Raji (cell line): Measurements from ENCODE around the gene C11orf86.

ENCODE experiments used
- POLR2A ChIP-seq: IDR thresholded peaks from 2 replicates; pipeline ENCODE4 v1.6.1; 2011; ENCODE audit warnings: low read depth, low read length, control low read depth; ENCODE audit not compliant: insufficient read depth

C11orf86 gene

GRCh38 chr11:67002297-67002913, 27.3 kb downstream of the C11orf86 start:
- no peak for TF ChIP-seq POLR2A

- TF ChIP-seq POLR2A: no peak
Observed at GRCh38 chr11:67002921-67003411, 27.9 kb downstream of the C11orf86 start.

- no peak for TF ChIP-seq POLR2A
Observed at GRCh38 chr11:67006029-67006884, 31.2 kb downstream of the C11orf86 start.

GRCh38 chr11:67007126-67007525, 32.0 kb downstream of the C11orf86 start:
- no peak for TF ChIP-seq POLR2A

- TF ChIP-seq POLR2A: no peak
Observed at GRCh38 chr11:67010296-67010905, 35.3 kb downstream of the C11orf86 start.

GRCh38 chr11:67013511-67014045, 38.5 kb downstream of the C11orf86 start:
- TF ChIP-seq POLR2A: no peak

GRCh38 chr11:67014343-67014742, 39.2 kb downstream of the C11orf86 start:
- TF ChIP-seq POLR2A: no peak

GRCh38 chr11:67015048-67015447, 39.9 kb downstream of the C11orf86 start:
- TF ChIP-seq POLR2A: no peak

GRCh38 chr11:67016550-67016949, 41.4 kb downstream of the C11orf86 start:
- no peak for TF ChIP-seq POLR2A

GRCh38 chr11:67020949-67021348, 45.8 kb downstream of the C11orf86 start:
- no peak for TF ChIP-seq POLR2A

- no peak for TF ChIP-seq POLR2A
Observed at GRCh38 chr11:67022341-67022933, 47.3 kb downstream of the C11orf86 start.

- TF ChIP-seq POLR2A: no peak
Observed at GRCh38 chr11:67022961-67023956, 48.2 kb downstream of the C11orf86 start, which contains the start of gene SYT12. TSS of gene SYT12 (plus strand) at chr11:67023134. CDS start at chr11:67030145, 7,011 bp downstream.

- TF ChIP-seq POLR2A: no peak
Observed at GRCh38 chr11:67023957-67024353, 48.9 kb downstream of the C11orf86 start.

GRCh38 chr11:67024410-67024809, 49.3 kb downstream of the C11orf86 start:
- no peak for TF ChIP-seq POLR2A

- TF ChIP-seq POLR2A: no peak
Observed at GRCh38 chr11:67024966-67025365, 49.9 kb downstream of the C11orf86 start.
